NCI-H146 treated with DMSO at 0.1 percent for 48 hours (cell line): ENCODE measurements around the gene SERPINA4.
"Not testable (repeated sequence)": the region's sequence is repeated elsewhere in the genome, so short reads cannot be mapped to it uniquely, and the experiment has no call there.

Experiments used
- DNase-seq: peaks from one replicate; lab custom pipeline; 2025; ENCODE audit not compliant: unreplicated experiment; lab: John Stamatoyannopoulos, UW

SERPINA4 gene

DNA sequence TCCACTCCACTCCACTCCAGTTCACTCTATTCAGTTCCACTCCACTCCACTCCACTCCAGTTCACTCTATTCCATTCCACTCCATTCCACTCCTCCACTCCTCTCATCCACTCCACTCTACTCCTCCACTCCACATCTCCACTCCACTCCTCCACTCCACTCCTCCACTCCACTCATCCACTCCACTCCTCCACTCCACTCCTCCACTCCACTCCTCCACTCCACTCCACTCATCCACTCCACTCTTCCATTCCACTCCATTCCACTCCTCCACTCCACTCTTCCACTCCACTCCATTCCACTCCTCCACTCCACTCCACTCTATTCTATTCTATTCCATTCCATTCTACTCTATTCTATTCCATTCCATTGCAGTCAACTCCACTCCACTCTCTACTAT lies 29.8 kb downstream of the SERPINA4 start:
- DNase-seq, result no peak

DNA sequence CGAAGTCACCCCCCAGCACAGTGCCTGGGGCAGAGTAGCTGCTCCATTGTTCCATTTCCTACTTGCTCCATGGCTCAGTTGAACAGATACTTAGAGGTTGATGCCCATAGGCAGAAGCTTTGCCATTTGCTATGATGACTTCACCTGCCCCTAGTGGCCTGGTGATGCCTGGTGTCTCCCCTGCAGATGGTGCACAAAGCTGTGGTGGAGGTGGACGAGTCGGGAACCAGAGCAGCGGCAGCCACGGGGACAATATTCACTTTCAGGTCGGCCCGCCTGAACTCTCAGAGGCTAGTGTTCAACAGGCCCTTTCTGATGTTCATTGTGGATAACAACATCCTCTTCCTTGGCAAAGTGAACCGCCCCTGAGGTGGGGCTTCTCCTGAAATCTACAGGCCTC lies 30.6 kb downstream of the SERPINA4 start:
- DNase-seq, result no peak

DNA sequence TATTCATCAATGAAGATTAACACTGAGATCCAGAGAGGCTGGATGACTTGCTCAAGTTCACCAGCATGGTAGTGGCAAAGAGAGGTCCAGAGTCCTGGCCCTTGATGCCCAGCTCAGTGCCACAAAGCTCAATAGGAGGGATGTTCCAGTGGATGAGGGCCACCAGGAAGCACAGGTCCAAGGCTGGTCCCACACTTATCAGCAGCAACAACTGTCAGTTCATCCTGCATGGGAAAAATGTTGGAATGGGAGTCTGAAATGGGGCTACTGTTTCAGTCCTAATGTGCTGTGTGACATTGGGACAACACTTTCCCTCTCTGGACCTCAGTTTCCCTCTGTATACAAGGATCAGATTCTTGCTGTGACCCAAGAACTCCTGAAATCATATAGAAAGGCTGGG lies 31.2 kb downstream of the SERPINA4 start:
- no peak for DNase-seq

DNA sequence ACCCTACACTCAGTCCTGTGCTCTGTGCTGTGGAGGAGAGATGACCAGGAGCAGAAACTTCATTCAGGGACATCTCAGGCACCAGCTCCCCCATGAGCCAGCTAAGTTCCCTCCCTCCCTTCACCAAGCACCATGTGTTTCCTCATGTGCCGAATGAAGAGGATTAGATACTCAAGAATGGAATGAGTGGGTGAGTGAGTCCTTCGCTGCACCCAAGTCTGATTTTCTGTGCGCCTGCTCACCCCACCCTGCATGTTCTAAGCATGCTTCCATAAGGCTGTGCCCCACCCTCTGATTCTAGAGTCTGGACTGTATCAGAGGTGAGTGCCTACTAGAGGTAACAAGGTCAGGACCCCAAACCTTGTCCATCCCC lies 32.1 kb downstream of the SERPINA4 start:
- no peak for DNase-seq

DNA sequence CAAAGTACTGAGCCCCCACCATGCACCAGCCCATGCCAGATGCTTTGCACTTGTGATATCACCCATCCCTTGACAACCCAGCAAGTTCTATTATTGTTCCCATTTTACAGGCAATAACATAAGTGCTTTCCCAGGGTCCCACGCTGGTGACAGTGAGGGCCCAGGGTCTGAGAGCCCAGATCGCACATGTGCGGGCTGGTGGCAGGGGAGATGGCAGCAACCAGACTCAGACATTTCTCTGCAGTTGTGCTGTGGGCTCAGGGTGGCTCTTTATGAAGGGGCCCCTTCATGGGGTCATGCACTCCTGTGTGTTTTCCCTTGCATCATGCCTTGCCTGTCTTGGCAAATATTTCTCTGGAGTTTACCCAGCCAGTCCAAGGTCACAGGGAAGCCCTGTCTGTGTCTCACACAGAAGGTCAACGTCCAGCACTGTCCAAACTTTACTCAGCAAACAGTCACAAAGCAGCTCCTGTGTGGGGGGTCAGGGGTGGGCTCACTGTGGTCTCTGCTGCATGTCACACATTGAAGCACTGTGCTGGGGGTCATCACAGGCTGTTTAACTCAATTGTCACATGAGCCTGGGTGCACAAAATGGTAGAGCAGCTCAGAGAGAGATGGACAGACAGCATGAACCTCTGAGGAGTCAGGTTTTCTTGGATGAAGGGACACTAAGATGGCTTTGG lies 32.6 kb downstream of the SERPINA4 start:
- no peak for DNase-seq

DNA sequence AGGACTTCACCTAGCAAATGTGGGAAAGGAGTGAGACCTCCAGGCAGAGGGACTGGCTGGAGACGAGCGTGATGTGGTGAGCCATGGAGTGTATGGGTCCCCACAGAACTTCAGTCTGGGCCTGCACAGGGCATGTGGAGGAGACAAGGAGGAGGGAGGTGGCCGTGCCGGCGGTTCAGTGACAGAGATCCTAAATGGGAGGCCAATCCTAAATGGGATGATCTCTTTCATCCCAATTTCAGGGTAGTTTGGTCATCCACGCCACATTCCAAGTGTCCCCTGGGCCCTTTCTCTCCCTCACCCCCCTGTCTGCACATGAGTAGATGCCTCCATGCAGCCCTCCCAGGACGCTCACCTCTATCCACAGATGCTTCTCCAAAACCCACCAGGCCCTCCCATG lies 33.2 kb downstream of the SERPINA4 start:
- DNase-seq, result no peak

DNA sequence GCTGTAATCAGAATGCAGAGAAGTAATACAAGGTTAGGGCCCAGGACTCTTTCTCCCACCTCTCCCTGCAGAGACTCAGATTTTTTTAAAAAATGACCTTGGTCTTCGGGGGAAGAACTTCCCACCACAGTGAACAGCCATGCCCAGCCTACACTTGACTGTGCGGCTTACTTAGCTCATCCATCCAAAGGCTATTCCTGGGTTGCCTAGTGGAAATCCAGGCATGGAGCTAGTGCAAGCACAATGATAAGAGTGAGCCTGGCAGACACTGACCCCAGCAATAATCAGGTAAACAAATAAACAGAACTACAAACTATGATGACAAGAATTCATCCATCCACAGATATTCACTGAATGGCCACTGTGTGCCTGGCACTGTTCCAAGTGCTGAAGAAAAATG lies 34.7 kb downstream of the SERPINA4 start:
- DNase-seq, result no peak

DNA sequence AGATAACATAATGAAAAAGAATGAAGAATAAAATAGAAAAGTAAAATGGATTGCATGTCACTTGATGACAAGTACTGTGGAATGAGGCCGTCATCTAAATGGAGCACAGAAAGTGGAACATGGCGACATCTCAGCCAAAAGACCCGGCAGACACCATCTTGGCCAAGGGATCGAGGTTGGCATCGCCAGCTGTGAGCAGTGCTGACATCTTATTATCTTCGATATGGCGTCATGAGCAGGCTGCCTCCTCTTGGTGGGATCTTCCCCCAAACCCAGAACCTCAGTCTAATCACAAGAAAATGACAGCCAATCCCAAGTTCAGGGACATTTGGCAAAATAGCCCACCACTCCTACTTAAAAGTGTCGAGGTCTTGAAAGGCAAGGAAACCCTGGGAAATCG lies 35.1 kb downstream of the SERPINA4 start:
- DNase-seq, result no peak

DNA sequence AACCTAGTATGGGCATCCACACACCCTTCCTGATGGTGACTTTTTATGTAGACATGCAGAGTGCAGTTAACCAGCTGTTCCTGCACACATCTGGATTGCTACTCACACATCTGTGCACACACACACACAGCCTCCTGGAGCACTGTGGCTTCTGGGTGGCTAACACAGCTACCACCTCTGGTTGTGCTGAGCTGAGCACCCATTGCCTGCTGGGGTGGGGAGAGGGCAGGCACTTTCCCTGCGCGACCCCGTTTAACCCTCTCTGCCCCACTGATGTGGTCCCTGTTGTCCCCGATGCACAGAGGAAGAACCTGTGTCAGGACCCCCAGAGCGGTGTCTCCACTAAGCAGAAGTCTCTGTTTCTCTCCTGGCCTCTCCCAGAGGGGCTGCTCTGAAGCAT lies 36.5 kb downstream of the SERPINA4 start:
- no peak for DNase-seq

DNA sequence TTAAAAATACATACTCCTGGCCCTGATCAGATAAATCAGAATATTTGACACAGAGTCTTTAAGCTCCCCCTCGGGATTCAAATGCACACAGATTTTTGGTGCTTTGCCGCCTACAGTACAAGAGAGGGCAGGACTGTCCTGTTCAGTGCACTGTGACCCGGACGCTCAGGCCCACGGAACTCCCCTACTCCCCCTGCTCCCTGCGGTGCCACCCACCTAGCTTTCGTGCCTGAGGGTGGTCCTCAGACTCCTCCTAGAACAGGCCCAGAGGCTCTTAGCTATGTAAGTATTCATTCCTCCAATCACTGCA lies 37.2 kb downstream of the SERPINA4 start:
- no peak for DNase-seq

DNA sequence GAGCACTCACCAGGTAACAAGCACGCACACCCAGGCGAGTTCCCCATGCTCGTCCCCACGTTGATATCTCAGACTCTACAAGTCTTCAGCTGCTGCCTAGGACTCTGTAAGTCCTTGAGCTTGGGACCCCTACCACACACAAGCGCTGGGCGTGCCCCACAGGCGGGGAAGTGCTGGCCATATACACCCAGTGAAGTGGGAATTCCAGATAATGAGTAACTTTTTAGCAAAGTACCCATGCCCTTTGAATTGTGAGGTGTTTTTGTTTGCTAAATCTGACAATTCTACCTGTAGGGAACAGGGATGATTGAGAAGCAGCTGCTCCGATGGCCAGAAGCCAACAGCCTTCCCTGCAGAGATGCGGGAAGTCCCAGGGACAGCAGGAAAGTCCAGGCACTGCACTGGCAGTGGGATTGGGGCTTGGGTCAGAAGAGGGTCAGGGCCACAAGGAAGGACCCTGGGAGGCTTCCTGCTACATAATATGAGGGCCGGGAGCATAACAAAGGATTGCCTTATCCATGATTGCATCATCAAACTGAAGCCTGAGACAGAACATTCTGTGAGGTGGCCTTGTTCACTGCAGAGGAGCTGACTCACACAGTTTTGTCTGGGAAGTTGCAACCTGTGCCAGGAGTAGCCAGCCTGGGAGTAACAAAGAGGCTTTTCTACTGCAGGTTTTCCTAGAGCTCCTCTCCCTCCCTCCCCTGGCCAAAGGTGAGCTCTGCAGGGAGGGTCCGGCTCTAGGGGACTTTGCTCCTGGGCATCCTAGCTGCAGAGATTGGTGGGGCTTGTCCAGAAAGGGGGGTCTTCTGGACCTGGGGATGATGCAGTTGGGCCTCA lies 37.8 kb downstream of the SERPINA4 start:
- DNase-seq, result no peak

DNA sequence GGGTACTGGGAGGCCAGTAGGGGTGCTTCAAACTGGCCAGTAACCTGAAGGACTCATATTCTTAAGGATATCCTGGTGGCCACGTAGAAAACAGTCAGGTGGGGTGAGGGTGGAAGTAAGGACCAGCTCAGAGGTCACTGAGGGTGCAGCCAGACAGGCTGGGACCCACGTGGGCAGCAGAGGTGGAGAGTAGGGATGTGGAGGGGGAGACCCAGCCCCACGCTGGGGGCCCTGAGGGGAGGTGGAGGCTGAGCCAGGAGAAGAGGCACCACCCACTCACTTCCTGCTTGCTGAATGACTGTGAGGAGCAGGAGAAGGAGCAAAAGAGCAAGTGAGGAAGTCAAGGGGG lies 38.4 kb downstream of the SERPINA4 start:
- no peak for DNase-seq

DNA sequence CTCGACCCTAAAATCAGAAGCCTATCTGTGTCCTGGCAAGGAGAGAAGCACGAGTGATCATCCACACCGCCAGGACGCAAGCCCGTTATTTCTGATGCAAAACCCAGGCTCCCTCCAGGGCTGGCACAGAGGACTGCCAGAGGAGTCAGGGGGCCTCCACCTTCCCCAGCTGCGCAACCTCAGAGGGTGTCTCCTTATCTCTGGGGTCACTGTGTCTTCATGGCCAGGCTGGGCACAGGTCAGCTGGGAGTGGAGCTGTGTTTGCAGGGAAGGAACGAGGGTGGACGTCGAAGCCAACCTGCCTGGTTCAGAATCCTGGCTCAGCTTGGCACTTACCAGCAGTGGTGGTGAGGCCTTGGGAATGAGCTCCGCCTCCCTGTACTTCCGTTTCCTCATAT lies 38.9 kb downstream of the SERPINA4 start:
- DNase-seq, result no peak

DNA sequence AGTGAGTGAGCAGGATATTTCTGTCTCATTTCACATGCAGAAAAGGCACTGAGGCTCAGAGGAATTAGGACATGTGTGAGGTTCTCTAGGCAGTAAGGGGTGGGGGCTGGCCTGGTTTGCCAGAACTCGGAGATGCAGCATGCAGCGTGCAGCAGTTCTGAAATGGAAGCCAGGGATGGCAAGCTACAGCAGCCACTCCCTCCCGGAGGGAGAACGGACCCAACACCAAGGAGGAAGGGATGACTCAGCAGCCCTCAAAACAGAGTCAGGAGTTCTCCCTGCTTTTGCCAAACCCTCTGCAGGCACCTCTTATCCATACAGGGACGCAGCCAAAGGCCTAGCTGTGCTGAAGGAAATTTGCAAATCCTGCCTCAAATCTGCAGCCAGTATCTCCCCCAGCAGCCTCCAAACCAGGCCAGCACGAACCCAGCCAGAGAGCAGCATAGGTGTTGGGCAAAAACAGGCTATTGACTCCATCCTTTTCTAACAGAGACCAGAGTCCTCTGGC lies 40.7 kb downstream of the SERPINA4 start:
- no peak for DNase-seq

DNA sequence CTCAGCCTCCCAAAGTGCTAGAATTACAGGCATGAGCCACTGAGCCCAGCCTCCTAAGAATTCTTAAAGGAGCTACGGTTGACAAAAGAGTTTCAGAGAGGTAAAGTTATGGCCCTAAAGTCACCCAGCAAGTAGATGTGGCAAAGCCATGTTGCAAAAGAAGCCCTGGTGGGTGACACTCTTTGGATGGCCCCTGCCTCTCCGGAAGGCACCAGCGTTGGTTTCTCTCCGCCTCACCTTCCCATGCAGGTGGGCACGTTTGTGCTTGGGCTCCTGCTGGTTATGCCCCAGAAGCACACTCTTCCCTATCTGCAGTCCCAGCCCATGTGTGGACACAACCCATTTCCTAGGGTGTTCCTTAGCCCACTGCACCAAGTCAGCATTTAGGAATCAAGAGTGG lies 41.5 kb downstream of the SERPINA4 start:
- DNase-seq, result no peak

DNA sequence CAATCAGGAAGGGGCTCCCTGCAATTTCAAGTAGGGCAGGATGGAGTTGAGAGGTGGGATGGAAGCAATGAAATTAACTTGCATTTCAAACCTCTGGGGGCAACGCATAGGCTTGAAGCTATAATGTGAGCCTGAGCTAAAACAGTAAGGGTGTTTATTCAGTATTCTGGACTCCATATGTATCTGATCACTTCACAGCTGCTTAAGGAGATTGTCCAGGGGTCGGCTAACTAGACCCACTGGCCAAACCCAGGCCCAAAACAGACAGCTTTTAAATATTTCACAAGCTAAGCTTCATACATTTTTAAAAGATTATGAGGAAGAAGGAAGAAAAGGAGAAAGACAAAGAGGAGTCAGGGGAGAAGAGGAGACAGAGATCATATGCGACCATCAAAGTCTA lies 44.1 kb downstream of the SERPINA4 start:
- DNase-seq, result no peak

DNA sequence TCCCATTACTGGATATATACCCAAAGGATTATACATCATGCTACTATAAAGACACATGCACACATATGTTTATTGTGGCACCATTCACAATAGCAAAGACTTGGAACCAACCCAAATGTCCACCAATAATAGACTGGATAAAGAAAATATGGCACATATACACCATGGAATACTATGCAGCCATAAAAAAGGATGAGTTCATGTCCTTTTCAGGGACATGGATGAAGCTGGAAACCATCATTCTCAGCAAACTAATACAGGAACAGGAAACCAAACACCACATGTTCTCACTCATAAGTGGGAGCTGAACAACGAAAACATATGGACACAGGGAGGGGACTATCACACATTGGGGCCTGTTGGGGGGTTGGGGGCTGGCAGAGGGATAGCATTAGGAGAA lies 47.7 kb downstream of the SERPINA4 start:
- not testable (repeated sequence) for DNase-seq

DNA sequence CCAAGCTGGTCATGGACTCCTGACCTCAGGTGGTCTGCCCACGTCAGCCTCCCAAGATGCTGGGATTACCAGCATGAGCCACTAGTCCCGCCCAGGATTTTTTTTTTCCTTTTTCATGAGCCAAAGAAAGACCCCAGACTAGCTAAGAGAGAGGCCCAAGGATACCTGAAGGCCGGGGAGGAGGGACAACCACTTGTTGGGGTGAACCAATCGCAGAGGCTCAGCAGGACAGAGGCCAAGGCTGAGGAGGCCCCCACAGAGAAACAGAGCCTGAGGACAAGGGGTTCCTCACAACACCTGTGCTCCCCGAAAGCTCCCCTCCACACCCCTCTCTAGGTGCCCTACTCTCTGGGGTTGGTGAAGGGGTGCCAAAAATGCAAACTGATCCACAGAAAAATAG lies 49.9 kb downstream of the SERPINA4 start:
- DNase-seq, result no peak

DNA sequence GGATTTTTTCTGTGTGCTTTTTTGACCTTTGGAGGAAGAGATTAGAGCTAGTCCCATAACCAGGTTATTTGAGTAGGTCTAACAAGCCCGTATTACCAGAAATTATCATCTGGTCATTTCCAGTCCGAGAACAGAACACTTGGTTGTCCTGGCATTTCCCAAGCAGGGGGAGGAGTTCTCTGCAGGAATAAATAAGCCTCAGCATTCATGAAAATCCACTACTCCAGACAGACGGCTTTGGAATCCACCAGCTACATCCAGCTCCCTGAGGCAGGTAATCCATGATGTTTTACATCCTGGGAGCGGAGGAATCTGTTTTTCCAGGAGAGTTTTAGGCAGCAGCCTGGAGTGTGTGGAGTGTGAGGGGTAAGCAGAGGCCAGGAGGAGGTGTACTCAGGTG lies 50.9 kb downstream of the SERPINA4 start, which contains the start of gene SERPINA3:
TSS of gene SERPINA3 (plus strand) at position 218 of the 400 bp plus-strand sequence. CDS start 2,051 bp downstream, outside the sequence.
- DNase-seq, result no peak

DNA sequence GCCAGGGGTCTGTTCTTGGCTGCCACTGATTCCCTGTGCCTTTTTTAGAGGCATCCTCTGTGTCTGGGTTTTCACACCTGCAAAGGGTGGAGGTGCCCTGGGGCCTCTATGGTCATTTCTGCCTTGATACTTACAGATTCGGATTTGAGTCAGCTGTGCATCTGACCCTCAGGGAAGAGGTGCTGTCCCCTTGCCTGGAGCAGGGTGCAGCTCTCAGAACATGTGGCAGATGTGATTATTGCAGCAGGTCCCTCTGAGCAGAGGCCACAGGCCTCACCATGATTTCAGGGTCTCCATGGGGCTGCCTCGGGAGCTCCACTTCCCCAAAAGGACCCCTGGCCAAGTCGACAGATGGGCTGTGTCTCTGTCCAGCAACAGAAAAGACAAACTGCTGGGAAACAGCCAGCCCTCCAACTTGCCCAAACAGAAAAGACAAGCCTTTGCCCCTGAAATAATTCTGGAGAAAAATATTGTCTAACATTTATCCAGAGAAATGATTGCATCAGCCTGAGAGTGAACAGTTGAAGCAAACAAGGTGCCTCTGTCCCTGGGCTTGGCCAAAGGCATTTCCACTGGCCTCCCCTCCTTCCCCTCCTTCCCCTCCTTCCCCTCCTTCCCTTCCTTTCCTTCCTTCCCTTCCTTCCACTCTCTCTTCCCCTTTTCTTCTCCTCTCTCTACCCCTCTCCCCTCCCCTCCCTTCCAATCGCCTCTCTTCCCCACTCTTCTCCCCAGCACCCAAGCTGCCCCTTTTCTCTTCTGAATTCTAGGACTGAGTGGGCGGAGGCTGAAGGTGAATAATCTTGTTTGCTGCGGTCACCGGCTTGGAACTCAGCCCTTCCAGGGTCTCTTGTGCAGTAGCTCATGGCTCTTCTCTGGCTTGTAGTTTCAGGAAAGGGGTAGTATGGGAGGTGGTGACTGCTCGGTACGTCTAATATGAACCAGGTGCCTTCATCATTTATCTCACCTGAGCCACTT lies 51.6 kb downstream of the SERPINA4 start:
- DNase-seq, result no peak
